C4-2B (cell line): ENCODE measurements around the gene LRRC8E.

ENCODE experiments used
- H3K27ac ChIP-seq: fragments of 450-650 bp; 2 replicates; pipeline ENCODE4 v1.5.1; 2017
- CTCF ChIP-seq: fragments of 450-650 bp; conservative IDR thresholded peaks from 2 replicates; pipeline ENCODE4 v1.5.1; 2017; ENCODE audit warnings: mild to moderate bottlenecking
- ZFX ChIP-seq: fragments of 450-650 bp; IDR thresholded peaks from 2 replicates; pipeline ENCODE4 v1.6.1; 2017

Gene LRRC8E

GRCh38 chr19:7870571-7871436 lies 17.5 kb upstream of the LRRC8E start:
- peak overlapping the region; percentile 57 for H3K27ac ChIP-seq
- TF ChIP-seq ZFX, result no peak
- TF ChIP-seq CTCF, result no peak

- no peak for TF ChIP-seq CTCF
- no peak for TF ChIP-seq ZFX
- H3K27ac ChIP-seq, result peak overlapping the region; percentile 57
These were observed 16.6 kb upstream of the LRRC8E start for GRCh38 chr19:7871437-7872305.

GRCh38 chr19:7872306-7873204 lies 15.8 kb upstream of the LRRC8E start:
- H3K27ac ChIP-seq, result no peak overlapping the region
- TF ChIP-seq ZFX, result no peak
- no peak for TF ChIP-seq CTCF

- TF ChIP-seq ZFX, result no peak
- no peak for TF ChIP-seq CTCF
- peak overlapping the region; percentile 48 for H3K27ac ChIP-seq
These were observed 14.8 kb upstream of the LRRC8E start for GRCh38 chr19:7873304-7874075.

- TF ChIP-seq ZFX (no peak), CTCF (no peak)
- peak within 1 kb of the TSS; percentile 48 for H3K27ac ChIP-seq
These were observed 14.0 kb upstream of the LRRC8E start, which contains the start of gene PRR36 for GRCh38 chr19:7874076-7874896. Gene PRR36, minus strand, starts transcription at chr19:7874390. Its CDS starts 701 bp downstream, at chr19:7873689.

GRCh38 chr19:7874897-7875273 lies 13.4 kb upstream of the LRRC8E start:
- H3K27ac ChIP-seq, result peak overlapping the region; percentile 48
- TF ChIP-seq CTCF, result no peak
- TF ChIP-seq ZFX, result no peak
